HG03025 (cell line): ENCODE results near the gene IGSF10.

Source experiments
- ATAC-seq: cut with Tn5 transposase; IDR thresholded peaks from one replicate; pipeline ENCODE4 v1.9.1; 2021; ENCODE audit warnings: mild to moderate bottlenecking, moderate library complexity; ENCODE audit not compliant: unreplicated experiment, low FRiP score

The IGSF10 gene

DNA sequence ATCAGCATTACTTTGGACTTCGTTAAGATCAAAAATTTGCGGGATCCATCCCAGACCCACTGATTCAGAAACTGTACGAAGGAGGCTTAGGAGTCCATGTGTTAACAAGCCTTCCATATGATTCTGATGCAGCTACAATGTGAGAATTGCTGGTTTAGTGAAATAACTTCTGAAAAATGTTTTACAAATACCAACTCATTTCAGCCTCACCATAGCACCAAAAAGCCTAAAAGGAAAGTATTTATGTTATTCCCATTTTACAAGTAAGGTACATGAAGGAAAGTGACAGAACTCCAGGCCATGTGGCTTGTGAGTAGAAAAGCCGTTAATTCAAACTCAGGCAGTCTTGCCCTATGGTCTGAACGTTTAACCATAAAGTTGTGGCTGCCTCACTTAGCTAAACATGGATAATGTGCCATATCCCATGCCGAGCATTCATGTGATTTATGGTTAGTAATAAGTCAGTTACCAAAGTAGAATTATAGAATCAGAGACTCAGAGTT is 1.5 kb upstream of the IGSF10 start:
- ATAC-seq: no peak

DNA sequence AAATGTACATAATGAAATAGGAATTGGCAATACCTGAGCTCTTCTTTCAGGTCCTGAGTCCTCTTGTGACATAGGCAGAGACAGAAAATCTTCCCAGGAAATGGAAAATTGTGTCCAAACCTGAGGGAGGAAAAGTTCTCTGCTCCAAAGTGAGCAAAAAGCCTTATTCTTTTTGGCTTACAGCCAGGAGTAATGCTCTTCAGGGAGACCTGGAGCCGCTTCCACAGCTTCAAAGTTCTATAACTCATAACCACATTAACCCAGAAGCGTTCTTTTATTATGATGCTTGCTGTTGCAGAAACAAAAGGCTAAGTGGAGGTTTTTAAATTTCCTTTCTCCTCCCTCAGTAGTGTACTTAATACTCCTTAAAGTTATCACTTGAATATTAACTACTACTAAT is 633 bp downstream of the IGSF10 start:
- ATAC-seq: no peak

DNA sequence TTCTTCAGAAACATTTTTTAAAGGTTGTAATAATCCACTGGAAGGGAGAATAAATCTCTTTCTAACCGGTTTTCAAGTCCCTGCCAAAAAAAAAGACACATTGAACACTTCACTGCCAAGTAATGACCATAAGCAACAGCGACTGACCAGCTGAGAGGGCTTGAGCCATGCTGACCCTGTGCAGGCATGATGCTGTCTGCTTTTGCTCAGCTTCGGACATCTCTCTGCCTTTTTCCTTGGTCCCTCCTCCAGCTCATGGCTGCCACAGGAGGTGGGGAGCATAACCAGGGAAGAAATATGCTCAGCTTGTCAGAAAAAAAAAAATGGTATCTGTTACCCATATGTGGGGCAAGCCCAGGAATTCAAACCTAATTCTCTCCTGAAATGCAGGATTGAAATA is 1.5 kb downstream of the IGSF10 start:
- no peak for ATAC-seq

DNA sequence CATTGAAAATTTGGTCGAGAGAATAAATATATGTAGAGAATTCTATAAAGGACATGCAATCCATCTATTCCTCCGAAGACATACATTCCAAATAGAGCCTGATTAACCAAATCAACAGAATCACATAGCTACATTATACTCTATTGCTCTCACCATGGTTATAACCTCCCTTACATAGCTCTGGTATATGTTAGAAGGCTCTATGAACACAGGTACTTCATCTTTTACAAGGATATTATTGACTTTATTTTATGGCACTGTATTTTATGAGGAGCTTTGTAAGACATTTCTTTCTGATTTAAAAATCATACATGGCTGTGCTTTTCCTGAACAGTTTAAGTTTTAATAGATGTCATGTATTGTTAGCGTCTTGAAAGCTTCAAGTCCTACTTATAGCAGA is 4.8 kb downstream of the IGSF10 start:
- no peak for ATAC-seq

DNA sequence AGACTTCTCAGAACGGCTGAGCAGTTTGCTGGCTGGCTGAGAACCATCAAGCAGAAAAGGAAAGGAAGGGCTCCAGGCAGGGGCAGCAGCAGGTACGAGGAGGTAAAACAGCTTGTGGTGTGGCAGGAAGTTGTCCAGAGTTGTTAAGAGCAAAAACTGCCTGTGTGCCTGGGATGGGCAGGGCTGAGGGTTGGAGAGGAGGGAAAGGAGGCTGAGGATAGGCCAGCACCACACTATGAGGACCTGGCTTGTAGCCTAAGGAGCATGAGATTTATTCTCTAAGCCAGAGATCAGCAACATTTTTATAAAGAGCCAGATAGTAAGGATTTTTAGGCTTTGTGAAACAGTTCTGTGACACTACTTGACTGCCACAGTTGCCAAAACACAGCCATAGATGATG is 8.0 kb downstream of the IGSF10 start:
- ATAC-seq: no peak

DNA sequence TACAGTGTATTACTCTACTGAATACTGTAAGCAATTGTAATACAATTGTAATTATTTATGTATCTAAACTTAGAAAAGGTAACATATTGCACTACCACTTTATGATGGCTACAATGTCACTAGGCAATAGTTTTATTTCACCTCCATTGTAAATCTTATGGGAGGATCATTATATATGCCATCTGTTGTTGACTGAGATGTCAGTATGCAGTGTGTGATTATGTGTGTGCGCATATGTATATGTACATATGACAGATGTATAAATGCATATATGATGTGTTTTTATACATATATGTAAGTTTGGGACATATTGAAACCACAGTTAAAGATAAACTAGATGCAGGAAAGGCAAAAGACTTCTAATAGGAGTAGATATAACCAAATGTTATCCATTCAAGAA is 8.5 kb downstream of the IGSF10 start:
- no peak for ATAC-seq

DNA sequence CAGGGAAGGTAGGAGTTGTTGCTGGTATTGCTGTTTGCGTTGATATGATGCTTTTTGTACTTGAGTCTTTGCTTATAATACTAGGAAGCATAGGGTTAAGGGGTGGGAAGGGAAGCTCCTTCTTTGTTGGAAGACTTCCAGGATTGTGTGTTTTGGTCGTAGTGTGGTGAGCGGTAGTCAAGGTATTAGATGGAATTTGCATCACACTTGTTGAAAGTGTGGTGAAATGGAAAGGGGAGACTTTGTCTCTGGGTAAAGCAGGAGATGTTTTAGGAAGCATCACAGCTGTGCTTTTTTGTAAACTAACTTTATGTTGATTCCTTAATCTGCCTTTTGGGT is 14.9 kb downstream of the IGSF10 start:
- no peak for ATAC-seq

DNA sequence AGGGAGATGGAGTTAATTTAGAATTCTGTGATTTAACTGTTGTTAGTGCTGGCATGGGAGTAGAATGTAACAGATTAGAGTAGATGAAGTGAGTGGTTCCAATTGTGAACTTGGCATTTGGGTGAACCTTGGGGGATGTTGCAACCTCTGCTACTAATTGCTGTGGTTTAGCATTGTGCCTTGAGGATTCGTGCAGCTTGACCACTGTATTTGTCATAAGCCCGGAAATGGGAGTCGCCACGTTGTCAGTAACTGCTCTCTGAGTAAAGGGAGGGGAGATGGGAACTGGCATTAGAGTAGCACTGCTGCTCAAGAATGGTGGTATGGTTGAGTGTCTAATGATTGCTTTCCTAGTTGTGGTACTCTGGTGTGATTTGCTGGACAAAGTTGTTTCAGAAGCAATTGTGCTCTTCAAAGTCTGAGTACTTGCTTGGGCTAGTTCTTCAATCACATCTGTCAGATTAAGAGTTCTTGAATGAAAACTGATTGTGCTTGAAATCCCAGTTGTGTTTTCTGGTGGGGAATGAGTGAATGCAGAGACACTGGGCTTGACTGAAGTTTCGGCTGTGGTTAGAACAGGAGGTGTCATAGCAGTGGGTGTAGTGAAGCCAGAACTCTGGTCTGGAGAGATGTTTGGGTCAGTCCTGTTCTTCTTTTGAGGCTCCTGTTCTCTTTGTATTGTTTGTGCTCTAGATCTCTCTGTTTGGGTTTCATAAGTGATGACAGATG is 15.4 kb downstream of the IGSF10 start:
- ATAC-seq: no peak

DNA sequence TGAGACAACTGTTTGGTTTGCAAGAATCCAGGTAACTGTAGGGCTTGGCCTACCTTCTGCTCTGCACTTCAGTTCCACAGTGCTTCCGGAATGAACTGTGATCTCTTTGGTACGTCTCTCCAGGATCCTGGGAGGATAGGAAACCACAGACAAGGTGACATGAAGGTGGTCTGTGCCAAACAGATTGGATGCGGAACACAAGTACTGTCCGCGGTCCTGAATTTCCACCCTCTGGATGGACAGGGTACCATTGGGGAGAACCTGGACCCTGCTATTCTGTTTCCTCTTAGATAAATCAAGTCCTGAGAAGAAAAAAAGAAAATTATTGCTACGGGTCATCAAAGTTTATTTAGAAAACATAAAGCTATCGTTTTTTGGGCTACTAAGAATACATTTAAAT is 17.3 kb downstream of the IGSF10 start:
- no peak for ATAC-seq

DNA sequence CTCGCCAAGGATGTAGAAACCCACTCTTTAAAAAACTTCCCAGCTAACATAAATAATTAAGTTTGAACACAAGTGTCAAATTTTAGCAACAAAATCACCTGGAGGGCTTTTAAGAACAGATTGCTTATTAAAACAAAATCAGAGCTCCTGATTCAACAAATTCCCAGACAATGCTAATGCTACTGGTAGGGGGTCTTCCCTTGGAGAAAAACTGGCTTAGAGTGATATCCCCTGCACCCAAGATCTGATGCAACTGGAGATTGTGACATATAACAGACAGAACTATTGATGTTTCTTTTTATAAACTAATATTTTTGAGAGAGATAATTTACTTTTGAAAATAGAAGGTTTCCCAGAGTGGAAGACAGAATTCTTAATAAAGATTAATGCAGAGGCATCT is 19.9 kb downstream of the IGSF10 start:
- ATAC-seq: no peak

DNA sequence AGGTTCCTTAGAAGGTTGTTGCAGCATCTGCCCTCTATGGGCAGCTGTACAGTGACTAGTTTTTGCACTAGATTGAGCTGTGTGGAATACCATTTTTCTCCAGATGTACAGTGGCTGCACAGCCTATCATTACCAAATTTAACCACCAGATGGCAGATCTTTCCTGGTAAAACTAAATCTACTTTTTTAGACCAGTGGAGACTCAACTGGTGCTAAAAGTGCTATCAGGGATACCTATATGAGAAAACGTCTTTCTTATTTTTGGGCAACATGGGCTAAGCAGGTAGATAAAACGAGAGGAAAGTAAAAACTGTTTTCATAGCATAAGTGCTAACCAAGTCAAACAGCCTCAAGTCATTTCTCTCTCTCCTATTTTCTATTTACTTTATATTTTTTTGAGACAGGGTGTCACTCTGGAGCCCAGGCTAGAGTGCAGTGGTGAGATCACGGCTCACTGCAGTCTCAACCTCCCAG is 21.2 kb downstream of the IGSF10 start:
- ATAC-seq: peak; percentile 53

DNA sequence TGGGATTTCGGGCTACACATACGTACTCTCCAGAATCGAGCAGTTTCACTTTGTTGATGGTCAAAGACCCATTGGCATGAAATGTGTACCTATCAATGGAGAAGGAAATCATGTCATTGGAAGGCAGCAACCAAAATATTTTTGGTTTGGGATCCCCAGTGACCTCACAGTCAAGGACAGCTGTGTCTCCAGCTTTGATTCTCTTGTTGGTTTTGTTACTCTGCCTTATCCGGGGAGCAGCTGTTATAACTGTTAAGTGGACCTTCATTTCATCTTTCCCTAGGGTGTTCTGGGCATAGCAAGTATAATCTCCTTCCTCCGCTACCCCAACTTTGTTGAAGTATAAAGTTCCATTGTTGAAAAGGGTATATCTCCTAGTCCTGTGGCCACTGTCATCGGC is 23.0 kb downstream of the IGSF10 start:
- ATAC-seq: no peak

DNA sequence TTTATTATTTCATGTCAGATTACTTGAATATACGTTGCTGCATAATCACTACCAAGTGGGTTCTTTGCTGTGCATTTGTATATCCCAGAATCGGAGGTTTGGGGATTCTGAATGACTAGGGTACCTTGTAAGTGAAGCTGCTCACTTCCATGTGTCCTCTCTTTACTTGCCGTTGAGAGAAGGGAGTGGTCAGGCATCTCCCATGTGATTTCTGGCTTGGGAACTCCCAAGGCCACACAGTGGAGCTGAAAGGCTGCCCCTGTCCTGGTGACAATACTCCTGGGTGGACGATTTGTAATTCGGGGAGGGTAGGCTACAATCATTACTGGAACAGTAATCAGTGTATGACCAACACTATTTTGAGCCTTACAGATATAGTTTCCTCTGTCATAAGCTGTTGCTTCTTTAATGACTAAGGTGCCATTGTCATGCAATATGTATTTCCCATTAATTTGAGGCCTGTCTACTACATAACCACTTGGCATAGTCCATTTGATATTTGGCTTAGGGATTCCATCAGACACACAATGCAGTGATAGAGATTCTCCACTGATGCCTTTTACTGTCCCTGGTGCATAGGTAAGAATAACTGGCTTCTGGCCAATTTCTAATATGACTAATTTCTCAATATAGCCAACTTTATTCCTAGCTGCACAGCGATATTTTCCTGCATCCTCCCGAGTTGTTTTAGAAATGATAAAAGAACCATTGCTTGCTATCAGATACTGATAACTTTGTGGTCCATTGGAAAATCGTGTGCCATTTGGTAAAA is 24.0 kb downstream of the IGSF10 start:
- ATAC-seq: no peak

DNA sequence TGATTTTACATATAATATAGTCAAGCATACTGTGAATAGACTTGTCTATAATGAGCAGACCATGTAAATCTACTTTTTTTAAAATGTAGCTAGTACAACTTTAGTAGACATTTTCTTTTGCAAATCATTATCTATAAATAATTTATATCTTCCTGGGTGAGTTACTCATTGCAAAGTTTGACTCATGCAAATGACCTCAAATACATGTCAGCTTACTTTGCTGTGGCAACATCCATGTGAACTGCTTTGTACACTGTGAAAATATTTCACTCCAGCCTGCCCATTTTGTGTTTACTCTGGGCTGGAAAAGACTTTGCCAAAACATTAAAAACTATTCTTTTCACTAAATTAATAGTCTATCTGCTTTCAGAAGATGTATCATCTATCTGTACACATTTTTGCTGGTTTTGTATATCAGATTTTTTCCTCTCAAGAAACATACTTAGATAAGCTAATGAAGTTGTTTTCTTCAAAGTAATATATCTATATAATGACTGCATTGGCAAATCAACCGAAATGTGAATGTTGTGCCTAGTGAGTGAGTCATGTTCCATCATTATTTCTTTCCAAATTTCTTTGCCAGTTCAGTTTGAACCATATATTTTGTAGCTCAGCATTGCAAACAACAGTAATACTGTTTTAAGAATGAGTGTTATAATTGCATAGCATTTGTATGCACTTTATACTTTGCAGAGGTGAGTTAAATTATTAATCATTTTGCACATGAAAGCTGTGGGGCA is 26.5 kb downstream of the IGSF10 start:
- no peak for ATAC-seq

DNA sequence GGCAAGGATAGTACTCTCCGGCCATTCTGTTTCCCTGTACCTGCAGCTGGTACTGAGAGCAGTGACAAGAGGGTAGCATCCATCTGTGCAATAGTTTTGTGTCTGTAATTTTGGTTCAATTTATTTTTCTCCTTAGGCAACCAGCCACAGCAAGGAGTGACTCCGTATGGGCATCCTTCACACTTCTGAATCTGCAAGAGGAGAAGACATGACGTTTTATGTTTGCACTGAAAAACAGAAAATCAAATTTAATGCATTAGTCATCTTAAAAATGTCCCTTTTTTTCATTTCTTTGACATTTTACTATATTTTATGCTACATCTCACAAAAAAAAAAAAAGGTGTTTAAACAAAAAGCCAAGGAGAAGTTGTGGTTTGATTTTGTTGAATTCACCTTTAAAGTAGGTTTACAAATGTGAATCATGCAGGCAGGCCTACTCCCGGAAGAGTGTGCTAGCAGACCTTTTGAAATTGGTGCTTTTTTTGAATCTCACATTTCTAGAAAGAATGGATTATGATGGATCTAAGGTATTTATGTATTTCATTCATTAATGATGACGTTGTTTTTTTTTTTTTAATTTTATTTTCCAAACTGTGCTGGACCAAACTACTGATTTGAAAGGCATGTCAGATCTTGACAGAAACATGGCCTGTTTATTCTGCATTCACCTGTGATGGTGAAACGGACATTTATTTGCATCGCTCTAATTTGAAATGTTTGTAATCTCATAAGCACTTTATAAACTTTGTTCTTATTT is 28.1 kb downstream of the IGSF10 start:
- ATAC-seq: no peak

DNA sequence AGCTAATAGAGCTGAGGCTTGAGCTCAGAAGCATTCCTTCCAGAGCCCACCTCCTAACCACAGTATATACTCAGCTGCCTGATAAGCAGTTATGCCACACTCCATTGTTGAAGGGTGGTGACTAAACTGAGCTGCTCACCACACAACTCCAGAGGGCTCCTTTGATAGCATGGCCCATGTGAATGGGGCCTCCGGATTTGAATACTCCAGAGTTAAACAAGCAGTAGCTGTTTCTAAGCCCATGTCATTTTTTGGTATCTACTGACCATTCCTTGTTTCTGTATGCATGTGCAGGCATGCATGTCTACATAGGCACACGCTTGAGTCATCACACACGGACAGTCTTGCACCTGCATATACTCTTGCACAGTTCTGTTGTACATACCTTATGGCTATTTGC is 28.9 kb downstream of the IGSF10 start:
- no peak for ATAC-seq

DNA sequence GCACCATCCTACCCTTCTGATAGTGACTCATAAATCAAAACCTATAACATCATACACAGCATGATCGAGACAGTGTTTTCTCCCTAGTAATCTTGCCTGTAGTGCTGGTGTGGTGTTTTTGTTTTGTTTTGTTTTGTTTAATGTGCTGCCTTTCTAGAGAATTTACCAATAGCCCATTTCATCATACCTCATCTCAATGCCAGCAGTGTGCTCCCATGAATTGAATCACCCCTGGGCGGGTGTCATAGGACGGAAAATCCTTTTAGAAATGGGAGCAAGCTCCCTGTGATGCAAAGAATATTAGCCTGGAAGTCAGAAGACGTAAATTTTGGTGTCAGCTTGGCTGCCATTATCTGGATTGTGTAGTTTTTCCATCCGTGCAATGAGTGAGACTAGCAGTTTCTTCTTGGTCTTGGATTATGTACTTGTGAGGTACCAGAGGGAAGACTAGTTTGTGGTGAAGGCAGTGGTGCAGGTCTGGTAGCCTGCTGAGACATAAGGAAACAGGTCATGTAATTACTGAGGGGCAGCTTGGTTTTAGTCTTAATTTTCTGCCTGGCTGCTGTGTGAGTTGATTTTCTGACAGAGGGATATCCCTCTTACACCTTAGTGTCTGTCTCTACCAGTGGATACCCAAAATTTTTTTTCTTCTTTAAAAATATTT is 29.9 kb downstream of the IGSF10 start:
- ATAC-seq: no peak

DNA sequence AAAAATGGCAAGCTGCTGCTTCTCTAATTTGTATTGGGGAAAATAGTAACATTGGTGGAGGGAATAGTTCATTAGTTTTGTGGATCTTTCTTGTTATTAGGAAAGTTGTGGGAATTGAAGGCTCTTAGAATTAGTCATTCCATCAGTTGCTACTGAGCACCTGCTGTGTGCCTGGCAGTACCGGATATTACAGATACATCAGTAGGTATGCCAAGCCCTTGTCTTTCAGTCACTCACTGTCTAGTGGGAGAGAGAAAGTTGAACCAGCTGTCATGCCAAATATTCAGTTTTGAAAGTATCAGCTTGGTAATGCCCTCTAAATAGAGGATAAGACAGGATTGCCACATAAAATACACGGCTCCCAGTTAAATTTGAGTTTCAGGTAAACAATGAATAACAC is 32.5 kb downstream of the IGSF10 start:
- no peak for ATAC-seq

DNA sequence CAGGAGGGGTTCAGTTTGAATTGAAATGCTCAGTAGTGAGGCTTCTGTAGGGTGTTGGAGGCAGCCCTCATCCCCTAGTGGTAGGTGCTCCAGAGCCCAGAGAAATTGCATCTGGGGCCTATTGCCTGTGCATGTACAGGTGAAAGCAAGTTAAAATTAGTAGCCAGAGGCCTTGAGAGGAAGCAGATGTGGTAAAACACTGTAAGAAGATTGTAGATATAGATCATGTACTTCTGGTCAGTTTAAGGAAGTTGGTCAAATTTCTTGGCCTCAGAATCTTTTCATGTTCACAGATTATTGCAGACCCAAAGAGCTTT is 34.6 kb downstream of the IGSF10 start:
- peak; percentile 76 for ATAC-seq

DNA sequence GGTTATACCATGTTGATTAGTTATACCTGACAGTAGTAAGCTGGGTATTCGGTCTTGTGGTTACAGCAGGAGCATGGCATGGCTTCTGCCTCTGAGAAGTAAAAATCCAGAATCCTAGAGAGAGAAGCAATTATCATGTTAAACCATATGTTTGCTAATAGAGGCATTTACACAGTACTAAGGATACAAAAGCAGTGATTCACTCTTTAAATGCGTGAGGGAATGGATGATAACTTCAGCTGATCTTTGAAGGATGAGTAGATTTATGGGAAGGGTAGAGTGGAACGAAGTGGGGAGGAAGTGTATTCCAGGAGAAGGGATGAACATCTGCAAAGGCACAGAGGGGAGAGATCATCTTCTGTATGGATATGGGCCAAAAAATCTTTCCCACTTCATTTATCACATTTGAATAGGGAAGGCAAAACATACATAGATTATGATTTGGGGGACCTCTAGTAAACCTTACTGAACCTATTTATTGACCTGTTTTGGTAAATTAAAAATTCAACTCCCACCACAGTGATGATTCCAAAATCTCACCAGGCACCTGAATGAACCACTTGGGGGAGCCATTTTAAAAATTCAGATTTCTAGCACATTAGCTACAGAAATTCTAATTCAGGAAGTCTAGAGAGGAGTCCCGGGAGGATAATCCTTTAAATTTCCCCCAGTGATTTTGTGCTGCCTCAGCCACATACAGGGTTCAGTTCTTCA is 35.1 kb downstream of the IGSF10 start:
- ATAC-seq: no peak
